Effector CD4-positive, alpha-beta T cell (primary cell): Measurements from ENCODE around the gene CDC42EP5.
A peak's percentile ranks its signal among the peaks of the same experiment; 100 is the strongest.
"Not testable (repeated sequence)": the region's sequence is repeated elsewhere in the genome, so short reads cannot be mapped to it uniquely, and the experiment has no call there.

Source experiments
- DNase-seq: peaks from one replicate; pipeline ENCODE4 v3.0.0-alpha.2; 2020

The CDC42EP5 gene

GRCh38 chr19:54489341-54489740 lies 16.2 kb upstream of the CDC42EP5 start:
- DNase-seq = no peak

- DNase-seq = no peak
Observed at GRCh38 chr19:54485851-54486250, 12.8 kb upstream of the CDC42EP5 start.

- DNase-seq = no peak
Observed at GRCh38 chr19:54484451-54484850, 11.4 kb upstream of the CDC42EP5 start.

GRCh38 chr19:54482889-54483288 lies 9.8 kb upstream of the CDC42EP5 start:
- DNase-seq = no peak

- peak; percentile 35 for DNase-seq
Observed at GRCh38 chr19:54481326-54481930, 8.3 kb upstream of the CDC42EP5 start.

- DNase-seq = no peak
Observed at GRCh38 chr19:54480051-54480450, 7.0 kb upstream of the CDC42EP5 start.

GRCh38 chr19:54478677-54479266 lies 5.7 kb upstream of the CDC42EP5 start:
- DNase-seq = no peak

GRCh38 chr19:54477650-54478049 lies 4.6 kb upstream of the CDC42EP5 start:
- DNase-seq = no peak

- DNase-seq = no peak
Observed at GRCh38 chr19:54475706-54476105, 2.6 kb upstream of the CDC42EP5 start.

GRCh38 chr19:54473892-54474372 lies 836 bp upstream of the CDC42EP5 start:
- DNase-seq = no peak

GRCh38 chr19:54470991-54471782 lies 1.9 kb downstream of the CDC42EP5 start:
- DNase-seq = no peak

- DNase-seq = no peak
Observed at GRCh38 chr19:54470276-54470887, 2.7 kb downstream of the CDC42EP5 start.

- DNase-seq = no peak
Observed at GRCh38 chr19:54469496-54469934, 3.6 kb downstream of the CDC42EP5 start.

GRCh38 chr19:54466110-54466480 lies 7.0 kb downstream of the CDC42EP5 start:
- not testable (repeated sequence) for DNase-seq

- DNase-seq = no peak
Observed at GRCh38 chr19:54465426-54466109, 7.5 kb downstream of the CDC42EP5 start.

- peak; percentile 49 for DNase-seq
Observed at GRCh38 chr19:54464630-54465425, 8.3 kb downstream of the CDC42EP5 start.

- peak; percentile 77 for DNase-seq
Observed at GRCh38 chr19:54464044-54464629, 9.0 kb downstream of the CDC42EP5 start.

GRCh38 chr19:54463531-54464043 lies 9.5 kb downstream of the CDC42EP5 start, which contains the start of gene LENG9:
LENG9 (minus strand) TSS chr19:54463778; CDS start chr19:54463526, 252 bp downstream.
- DNase-seq = peak; percentile 89

GRCh38 chr19:54462655-54463530 lies 10.2 kb downstream of the CDC42EP5 start:
- peak; percentile 54 for DNase-seq

GRCh38 chr19:54462047-54462654 lies 10.9 kb downstream of the CDC42EP5 start:
- no peak for DNase-seq
